K562 (cell line): ENCODE results near the gene HIF1A. TPM values are rescaled to one million over a fixed set of nuclear protein-coding genes. Genes with fewer than 3 reads are reported as not detected.
A peak's percentile ranks its signal among the peaks of the same experiment; 100 is the strongest.

ENCODE experiments used
- FOXJ2 ChIP-seq: fragments of 200-800 bp; sonication (Bioruptor generic); IDR thresholded peaks from 2 replicates; pipeline ENCODE4 v1.6.1; 2016; ENCODE audit warnings: missing genetic modification characterization, missing compliant biosample characterization
- MBD1 ChIP-seq: fragments of 250-450 bp; sonication (Bioruptor Pico); IDR thresholded peaks from 2 replicates; pipeline ENCODE4 v1.8.0; 2022; ENCODE audit warnings: inconsistent platforms
- PKNOX1 ChIP-seq: fragments of 450-650 bp; IDR thresholded peaks from 2 replicates; pipeline ENCODE4 v1.6.1; 2016
- POLR2G ChIP-seq: fragments of 200-400 bp; formaldehyde crosslinking; IDR thresholded peaks from 2 replicates; pipeline ENCODE4 v1.6.1; 2017; ENCODE audit warnings: low read depth, mild to moderate bottlenecking, antibody characterized with exemption, low read length, moderate library complexity
- RAD21 ChIP-seq, 2 experiments: fragments of 250-450 bp in 1 of 2; fragments of 450-650 bp in 1 of 2; sonication (Bioruptor Pico) in 1 of 2; formaldehyde crosslinking in 1 of 2; IDR thresholded peaks in 1 of 2; conservative IDR thresholded peaks in 1 of 2; 2 replicates each; pipeline versions ENCODE4 v1.4.0 to v1.8.0; 2020 to 2022; ENCODE audit warnings: mild to moderate bottlenecking in 2 of 2, moderate library complexity in 1 of 2
- ZBTB11 ChIP-seq, 3 experiments: fragments of 200-800 bp in 1 of 3; fragments of 250-450 bp in 1 of 3; fragments of 450-650 bp in 1 of 3; sonication (Bioruptor Pico) in 1 of 3; sonication (Bioruptor generic) in 1 of 3; formaldehyde crosslinking in 1 of 3; IDR thresholded peaks; 2 replicates each; pipeline versions ENCODE4 v1.6.1 to v1.8.0; 2016 to 2022; ENCODE audit warnings: mild to moderate bottlenecking in 2 of 3, missing genetic modification characterization in 2 of 3, missing compliant biosample characterization in 1 of 3, moderate library complexity in 1 of 3
- ZNF316 ChIP-seq: fragments of 450-650 bp; IDR thresholded peaks from 2 replicates; pipeline ENCODE4 v1.6.1; 2016
- ZNF318 ChIP-seq, 2 experiments: fragments of 450-650 bp; IDR thresholded peaks; 2 replicates each; pipeline ENCODE4 v1.6.1; 2016; ENCODE audit warnings: mild to moderate bottlenecking in 2 of 2, borderline replicate concordance in 1 of 2, low read depth in 1 of 2, moderate library complexity in 1 of 2
- polyA plus RNA-seq, 8 experiments: library from polyadenylated mRNA; depleted of rRNA in 4 of 8; stranded (reverse) in 5 of 8; unstranded in 3 of 8; fragments of >200 nt; fragmentation: Nextera tagmentation in 2 of 8; fragmentation: Illumina TruSeq in 1 of 8; extraction: Ambion mirVana in 2 of 8; extraction: Trizol in 1 of 8; gene quantifications; 2 replicates each; pipeline versions ENCODE4 v1.2.1 to v1.2.3, GENCODE V29; 2011 to 2014; ENCODE audit warnings: inconsistent platforms in 1 of 8, missing spikeins in 1 of 8
- total RNA-seq, 7 experiments: library from RNA; depleted of rRNA in 6 of 7; stranded (reverse); fragments of >200 nt in 6 of 7; fragmentation: Illumina TruSeq in 2 of 7; extraction: Trizol in 2 of 7; gene quantifications; 2 replicates each; pipeline versions ENCODE4 v1.2.1 to v1.2.3, GENCODE V29; 2011 to 2021; ENCODE audit warnings: low replicate concordance in 1 of 7

Gene HIF1A
- total and polyA plus RNA-seq, 9 of the 15 experiments (the other 6 are each of a cell fraction or from before 2014, with no cell fraction given), result 5.9 to 35.3 (median 24.2) TPM

GRCh38 chr14:61694830-61695694 is at the start of gene HIF1A (continued):
- peak in 1 of 3 experiments; percentile 48; a peak in 1 of 6 replicates for TF ChIP-seq ZBTB11 (CRISPR knock-in tag; IDR thresholded peaks at IDR 0.05)
- TF ChIP-seq FOXJ2, result peak; percentile 42; the same call in 1 of the 2 replicates
- TF ChIP-seq MBD1, result no peak
- TF ChIP-seq ZNF316, result no peak
- TF ChIP-seq POLR2G, result peak; percentile 96
- TF ChIP-seq RAD21 (CRISPR knock-in tag; conservative IDR thresholded peaks at IDR 0.05 in 1 of 2, IDR thresholded peaks at IDR 0.05 in 1 of 2), result 0 out of 4 replicates have a peak, but pooled peaks of 1 of the 2 experiments have one; percentile 14
- 0 out of 2 replicates have a peak, but pooled peaks have one; percentile 13 for TF ChIP-seq PKNOX1
- peak in 1 of 2 experiments; percentile 99; a peak in 2 of 4 replicates for TF ChIP-seq ZNF318 (IDR thresholded peaks at IDR 0.05; ENCODE audit: borderline replicate concordance in 1 of 2, low read depth in 1 of 2)
